B cell (primary cell): ENCODE data around the gene ABR. TPM values are rescaled to one million over a fixed set of nuclear protein-coding genes. Genes with fewer than 3 reads are reported as not detected.
A peak's percentile ranks its signal among the peaks of the same experiment; 100 is the strongest.

Source experiments
- ATAC-seq: fragments of 200-7000 bp; cut with Tn5 transposase; one replicate; pipeline ENCODE4 v1.10.0; 2021; ENCODE audit warnings: low read depth, mild to moderate bottlenecking, moderate number of reproducible peaks, moderate library complexity
- CTCF ChIA-PET: fragments of 350-600 bp; sonication (Branson Sonifier 250); formaldehyde crosslinking; loops from one replicate; lab custom pipeline; 2021; ENCODE audit warnings: antibody characterized with exemption, inconsistent platforms; lab: Charles Lee
- POLR2A ChIA-PET: fragments of 350-600 bp; sonication (Branson Sonifier 250); formaldehyde crosslinking; loops from one replicate; lab custom pipeline; 2021; ENCODE audit warnings: antibody characterized with exemption; lab: Charles Lee
- DNase-seq: peaks from one replicate; pipeline ENCODE4 v3.0.0; 2013
- H2AFZ ChIP-seq: 2 replicates; pipeline ENCODE4 v1.6.1; 2012; ENCODE audit warnings: mild to moderate bottlenecking, low read depth, low read length; ENCODE audit not compliant: insufficient read depth, poor library complexity, severe bottlenecking
- H3K27ac ChIP-seq, 2 donors: 1 replicate in 1 of 2; 2 replicates in 1 of 2; pipeline ENCODE4 v1.5.1; 2012 to 2013; ENCODE audit warnings: low read length in 2 of 2, mild to moderate bottlenecking in 2 of 2, moderate library complexity in 1 of 2
- H3K27me3 ChIP-seq, 4 experiments: fragments of 200-600 bp in 1 of 4; sonication (generic) in 1 of 4; replicated peaks in 1 of 4; 1 replicate in 2 of 4; 2 replicates in 2 of 4; pipeline versions ENCODE4 v1.6.1 to v1.7.0; 2013 to 2016; ENCODE audit warnings: low read length in 3 of 4, mild to moderate bottlenecking in 2 of 4, mixed read lengths in 1 of 4, moderate library complexity in 1 of 4; ENCODE audit not compliant: insufficient read depth in 4 of 4, control insufficient read depth in 3 of 4; ENCODE audit errors: control extremely low read depth in 1 of 4
- H3K36me3 ChIP-seq, 2 experiments: replicated peaks in 1 of 2; 1 replicate in 1 of 2; 2 replicates in 1 of 2; pipeline versions ENCODE4 v1.6.1 to v1.7.1; 2013; ENCODE audit warnings: low read length in 1 of 2; ENCODE audit not compliant: insufficient read depth in 2 of 2, control insufficient read depth in 1 of 2; ENCODE audit errors: control extremely low read depth in 1 of 2, extremely low read depth in 1 of 2
- H3K4me1 ChIP-seq, 2 donors: fragments of 200-600 bp in 1 of 2; sonication (generic) in 1 of 2; 1 replicate in 1 of 2; 2 replicates in 1 of 2; pipeline versions ENCODE4 v1.5.1 to v1.6.1; 2013 to 2017; ENCODE audit warnings: low read length in 2 of 2; ENCODE audit not compliant: control insufficient read depth in 2 of 2, insufficient read depth in 2 of 2
- H3K4me2 ChIP-seq: replicated peaks from 2 replicates; pipeline ENCODE3; 2012; ENCODE audit warnings: mild to moderate bottlenecking, low read depth, low read length; ENCODE audit not compliant: poor library complexity, severe bottlenecking
- H3K4me3 ChIP-seq, 5 experiments: fragments of 200-600 bp in 1 of 5; sonication (generic) in 1 of 5; 1 replicate in 3 of 5; 2 replicates in 2 of 5; pipeline versions ENCODE4 v1.5.1 to v1.7.0; 2011 to 2016; ENCODE audit warnings: low read length in 4 of 5, mild to moderate bottlenecking in 4 of 5, low read depth in 2 of 5, control low read depth in 1 of 5, moderate library complexity in 1 of 5; ENCODE audit not compliant: insufficient read depth in 1 of 5; ENCODE audit errors: control extremely low read depth in 1 of 5, extremely low read depth in 1 of 5
- H3K79me2 ChIP-seq: fragments of 200-600 bp; sonication (generic); one replicate; pipeline ENCODE4 v1.6.0; 2016; ENCODE audit warnings: low read length; ENCODE audit not compliant: control insufficient read depth, insufficient read depth
- H3K9ac ChIP-seq: fragments of 200-600 bp; sonication (generic); 2 replicates; pipeline ENCODE4 v1.6.1; 2017; ENCODE audit warnings: mild to moderate bottlenecking, low read length, moderate library complexity
- H3K9me3 ChIP-seq, 3 donors: one replicate each; pipeline versions ENCODE4 v1.6.1 to v1.7.1; 2013; ENCODE audit warnings: low read length in 2 of 3; ENCODE audit not compliant: control insufficient read depth in 2 of 3, insufficient read depth in 1 of 3; ENCODE audit errors: control extremely low read depth in 1 of 3
- H4K20me1 ChIP-seq: 2 replicates; pipeline ENCODE4 v1.6.0; 2012; ENCODE audit warnings: mild to moderate bottlenecking, low read length; ENCODE audit not compliant: insufficient read depth, control insufficient read depth, poor library complexity, severe bottlenecking
- H3K27ac Mint-ChIP-seq: one replicate; pipeline ENCODE4 v1.8.0; 2021; ENCODE audit warnings: mixed read lengths
- H3K27me3 Mint-ChIP-seq: one replicate; pipeline ENCODE4 v1.8.0; 2021; ENCODE audit warnings: mixed read lengths
- H3K4me1 Mint-ChIP-seq: one replicate; pipeline ENCODE4 v1.8.0; 2021; ENCODE audit warnings: mixed read lengths
- H3K4me3 Mint-ChIP-seq: one replicate; pipeline ENCODE4 v1.8.0; 2021; ENCODE audit warnings: mixed read lengths
- H3K9me3 Mint-ChIP-seq: one replicate; pipeline ENCODE4 v1.8.0; 2022; ENCODE audit warnings: mixed read lengths; ENCODE audit not compliant: insufficient read depth
- EZH2 ChIP-seq: IDR thresholded peaks from 2 replicates; pipeline ENCODE4 v1.6.1; 2012; ENCODE audit warnings: borderline replicate concordance, low read depth, mild to moderate bottlenecking, moderate library complexity, low read length; ENCODE audit not compliant: insufficient read depth, poor library complexity, severe bottlenecking
- WGBS: methylation state at CpG from one replicate; pipeline ENCODE4 v1.1.5; 2013; ENCODE audit warnings: missing lambda C conversion rate; ENCODE audit not compliant: insufficient coverage; 5-methylcytosine and 5-hydroxymethylcytosine counted together
- intact Hi-C: fragments of 100-400 bp; cut with micrococcal nuclease; formaldehyde crosslinking; loops from one replicate; pipeline ENCODE4 v1.10.0; 2022
- polyA plus RNA-seq: library from polyadenylated mRNA; depleted of rRNA; stranded (reverse); fragments of >200 nt; gene quantifications from 2 replicates; pipeline ENCODE4 v1.2.3, GENCODE V29; 2012
- total RNA-seq, 2 donors: library from RNA; stranded (reverse); fragments of 120-200 nt in 1 of 2; gene quantifications; 1 replicate in 1 of 2; 2 replicates in 1 of 2; pipeline versions ENCODE4 v1.2.3 to v1.2.4, GENCODE V29; 2013 to 2022
- TF ChIP-seq, protein P1 (sequence below): fragments of 200-600 bp; IDR thresholded peaks from one replicate; pipeline ENCODE4 v1.8.0; 2022; ENCODE audit warnings: antibody characterized with exemption, mild to moderate bottlenecking

Gene ABR
- total and polyA plus RNA-seq, 2 donors (not counting 1 experiment from before 2014, with no cell fraction given): 79.8 to 262 TPM

- peaks cover 21% of the 10 kb centered on the region for H3K4me1 Mint-ChIP-seq
- peak overlapping the region; percentile 67 for H3K9ac ChIP-seq
Observed at GRCh38 chr17:980406-981291, 199.1 kb downstream of the ABR start.

More at GRCh38 chr17:980406-981291, 199.1 kb downstream of the ABR start:
- Histone ChIP-seq H2AFZ (peak overlapping the region; percentile 81), H3K4me1 (peaks cover 23 to 28% of the 10 kb centered on the region in 2 donors), H4K20me1 (no peaks in the 10 kb centered on the region), H3K36me3 (no peaks in the 10 kb centered on the region), H3K4me2 (peak overlapping the region; percentile 91), H3K27me3 (peaks cover 0 to 26% (median 22%) of the 10 kb centered on the region in 4 experiments), H3K79me2 (no peaks in the 10 kb centered on the region), H3K27ac (peak overlapping the region in 1 of 2 donors; percentile 54), H3K9me3 (peaks cover 0 to 7% (median 0%) of the 10 kb centered on the region in 3 donors), H3K4me3 (peak overlapping the region; percentile 8 to 67 (median 62))
- ChIA-PET CTCF (interaction anchor here (0.7 to 2.9 kb wide), 24 partner anchors 8 to 594 kb away, joined by 3 to 36 read pairs (median 4); partner anchors contain the start of genes GLOD4, MRM3, TIMM22 and VPS53), POLR2A (interaction anchor here (0.7 to 2.7 kb wide), 3 partner anchors 16 to 884 kb away, joined by 3 to 23 read pairs (median 4); partner anchors contain the start of gene TIMM22)
- peaks cover 20% of the 10 kb centered on the region for H3K27me3 Mint-ChIP-seq
- 19% methylated on average over 31 of the region's 43 CpGs for WGBS
- intact Hi-C loops: loop anchor here (1.0 to 5.0 kb wide), 4 partner anchors 16 to 228 kb away; partner anchors contain the start of genes GEMIN4, GLOD4 and MRM3
- peak overlapping the region; percentile 87 for H3K4me3 Mint-ChIP-seq
- peak; percentile 57 for ATAC-seq
- no peaks in the 10 kb centered on the region for H3K9me3 Mint-ChIP-seq
- peak overlapping the region; percentile 82 for H3K27ac Mint-ChIP-seq
- no peak for TF ChIP-seq EZH2
- TF ChIP-seq, protein P1, sequence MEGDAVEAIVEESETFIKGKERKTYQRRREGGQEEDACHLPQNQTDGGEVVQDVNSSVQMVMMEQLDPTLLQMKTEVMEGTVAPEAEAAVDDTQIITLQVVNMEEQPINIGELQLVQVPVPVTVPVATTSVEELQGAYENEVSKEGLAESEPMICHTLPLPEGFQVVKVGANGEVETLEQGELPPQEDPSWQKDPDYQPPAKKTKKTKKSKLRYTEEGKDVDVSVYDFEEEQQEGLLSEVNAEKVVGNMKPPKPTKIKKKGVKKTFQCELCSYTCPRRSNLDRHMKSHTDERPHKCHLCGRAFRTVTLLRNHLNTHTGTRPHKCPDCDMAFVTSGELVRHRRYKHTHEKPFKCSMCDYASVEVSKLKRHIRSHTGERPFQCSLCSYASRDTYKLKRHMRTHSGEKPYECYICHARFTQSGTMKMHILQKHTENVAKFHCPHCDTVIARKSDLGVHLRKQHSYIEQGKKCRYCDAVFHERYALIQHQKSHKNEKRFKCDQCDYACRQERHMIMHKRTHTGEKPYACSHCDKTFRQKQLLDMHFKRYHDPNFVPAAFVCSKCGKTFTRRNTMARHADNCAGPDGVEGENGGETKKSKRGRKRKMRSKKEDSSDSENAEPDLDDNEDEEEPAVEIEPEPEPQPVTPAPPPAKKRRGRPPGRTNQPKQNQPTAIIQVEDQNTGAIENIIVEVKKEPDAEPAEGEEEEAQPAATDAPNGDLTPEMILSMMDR: peak; percentile 69
- DNase-seq: peak; percentile 92
